IMR-90 (cell line): Measurements from ENCODE around the gene SNRNP25.
A peak's percentile ranks its signal among the peaks of the same experiment; 100 is the strongest.

Experiments
- BHLHE40 ChIP-seq: fragments of 150-350 bp; IDR thresholded peaks from 2 replicates; pipeline ENCODE4 v1.6.1; 2016; ENCODE audit warnings: mild to moderate bottlenecking, low read depth, low read length
- CEBPB ChIP-seq: IDR thresholded peaks from 2 replicates; pipeline ENCODE4 v1.6.1; 2012; ENCODE audit warnings: low read depth, low read length, improper control_type of control experiment
- MAFK ChIP-seq: IDR thresholded peaks from 2 replicates; pipeline ENCODE4 v1.6.1; 2012; ENCODE audit warnings: low read depth, low read length, improper control_type of control experiment
- POLR2A ChIP-seq: IDR thresholded peaks from 2 replicates; pipeline ENCODE4 v1.6.1; 2012; ENCODE audit warnings: mild to moderate bottlenecking, low read depth, low read length
- SMC3 ChIP-seq: fragments of 150-350 bp; IDR thresholded peaks from 2 replicates; pipeline ENCODE4 v1.6.1; 2016; ENCODE audit warnings: low read depth, mild to moderate bottlenecking, antibody characterized with exemption, low read length, moderate library complexity
- TF ChIP-seq, protein P1 (sequence below): conservative IDR thresholded peaks from 2 replicates; pipeline ENCODE4 v1.5.1; 2012; ENCODE audit warnings: mild to moderate bottlenecking, low read depth, low read length, improper control_type of control experiment
- TF ChIP-seq, protein P2 (sequence below): fragments of 150-350 bp; IDR thresholded peaks from 2 replicates; pipeline ENCODE4 v1.6.1; 2017; ENCODE audit warnings: mild to moderate bottlenecking, antibody characterized with exemption, low read length, low read depth

DNA sequence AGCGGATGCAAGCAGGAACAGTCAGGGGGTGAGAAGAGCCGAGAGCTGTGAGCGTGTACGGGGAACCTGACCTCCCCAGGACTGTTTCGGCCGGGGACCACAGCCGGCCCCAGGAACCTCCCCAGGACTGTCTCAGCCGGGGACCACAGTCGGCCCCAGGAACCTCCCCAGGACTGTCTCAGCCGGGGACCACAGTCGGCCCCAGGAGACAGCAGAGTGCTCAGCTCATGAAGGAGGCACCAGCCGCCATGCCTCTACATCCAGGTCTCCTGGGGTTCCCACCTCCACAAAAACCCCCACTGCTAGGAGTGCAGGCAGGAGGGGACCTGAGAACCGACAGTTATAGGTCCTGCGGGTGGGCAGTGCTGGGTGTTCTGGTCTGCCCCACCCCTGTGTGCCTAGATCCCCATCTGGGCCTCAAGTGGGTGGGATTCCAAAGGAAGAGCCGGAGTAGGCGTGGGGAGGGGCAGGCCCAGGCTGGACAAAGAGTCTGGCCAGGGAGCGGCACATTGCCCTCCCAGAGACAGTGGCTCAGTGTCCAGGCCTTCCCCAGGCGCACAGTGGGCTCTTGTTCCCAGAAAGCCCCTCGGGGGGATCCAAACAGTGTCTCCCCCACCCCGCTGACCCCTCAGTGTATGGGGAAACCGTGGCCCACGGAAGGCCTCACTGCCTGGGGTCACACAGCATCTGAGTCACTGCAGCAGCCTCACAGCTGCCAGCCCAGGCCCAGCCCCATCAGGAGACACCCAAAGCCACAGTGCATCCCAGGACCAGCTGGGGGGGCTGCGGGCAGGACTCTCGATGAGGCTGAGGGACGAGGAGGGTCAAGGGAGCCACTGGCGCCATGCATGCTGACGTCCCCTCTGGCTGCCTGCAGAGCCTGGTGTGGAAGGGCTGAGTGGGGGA, 14.5 kb downstream of the SNRNP25 start:
- TF ChIP-seq CEBPB: peak; percentile 60
- TF ChIP-seq, protein P1, sequence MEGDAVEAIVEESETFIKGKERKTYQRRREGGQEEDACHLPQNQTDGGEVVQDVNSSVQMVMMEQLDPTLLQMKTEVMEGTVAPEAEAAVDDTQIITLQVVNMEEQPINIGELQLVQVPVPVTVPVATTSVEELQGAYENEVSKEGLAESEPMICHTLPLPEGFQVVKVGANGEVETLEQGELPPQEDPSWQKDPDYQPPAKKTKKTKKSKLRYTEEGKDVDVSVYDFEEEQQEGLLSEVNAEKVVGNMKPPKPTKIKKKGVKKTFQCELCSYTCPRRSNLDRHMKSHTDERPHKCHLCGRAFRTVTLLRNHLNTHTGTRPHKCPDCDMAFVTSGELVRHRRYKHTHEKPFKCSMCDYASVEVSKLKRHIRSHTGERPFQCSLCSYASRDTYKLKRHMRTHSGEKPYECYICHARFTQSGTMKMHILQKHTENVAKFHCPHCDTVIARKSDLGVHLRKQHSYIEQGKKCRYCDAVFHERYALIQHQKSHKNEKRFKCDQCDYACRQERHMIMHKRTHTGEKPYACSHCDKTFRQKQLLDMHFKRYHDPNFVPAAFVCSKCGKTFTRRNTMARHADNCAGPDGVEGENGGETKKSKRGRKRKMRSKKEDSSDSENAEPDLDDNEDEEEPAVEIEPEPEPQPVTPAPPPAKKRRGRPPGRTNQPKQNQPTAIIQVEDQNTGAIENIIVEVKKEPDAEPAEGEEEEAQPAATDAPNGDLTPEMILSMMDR: no peak
- TF ChIP-seq, protein P2, sequence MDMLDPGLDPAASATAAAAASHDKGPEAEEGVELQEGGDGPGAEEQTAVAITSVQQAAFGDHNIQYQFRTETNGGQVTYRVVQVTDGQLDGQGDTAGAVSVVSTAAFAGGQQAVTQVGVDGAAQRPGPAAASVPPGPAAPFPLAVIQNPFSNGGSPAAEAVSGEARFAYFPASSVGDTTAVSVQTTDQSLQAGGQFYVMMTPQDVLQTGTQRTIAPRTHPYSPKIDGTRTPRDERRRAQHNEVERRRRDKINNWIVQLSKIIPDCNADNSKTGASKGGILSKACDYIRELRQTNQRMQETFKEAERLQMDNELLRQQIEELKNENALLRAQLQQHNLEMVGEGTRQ: no peak
- TF ChIP-seq SMC3: no peak
- no peak for TF ChIP-seq BHLHE40
- TF ChIP-seq POLR2A: no peak
- TF ChIP-seq MAFK: no peak
